ENCODE measurements around the gene TUBGCP3.
"Not testable (repeated sequence)": the region's sequence is repeated elsewhere in the genome, so short reads cannot be mapped to it uniquely, and the experiment has no call there.

TUBGCP3 gene

DNA sequence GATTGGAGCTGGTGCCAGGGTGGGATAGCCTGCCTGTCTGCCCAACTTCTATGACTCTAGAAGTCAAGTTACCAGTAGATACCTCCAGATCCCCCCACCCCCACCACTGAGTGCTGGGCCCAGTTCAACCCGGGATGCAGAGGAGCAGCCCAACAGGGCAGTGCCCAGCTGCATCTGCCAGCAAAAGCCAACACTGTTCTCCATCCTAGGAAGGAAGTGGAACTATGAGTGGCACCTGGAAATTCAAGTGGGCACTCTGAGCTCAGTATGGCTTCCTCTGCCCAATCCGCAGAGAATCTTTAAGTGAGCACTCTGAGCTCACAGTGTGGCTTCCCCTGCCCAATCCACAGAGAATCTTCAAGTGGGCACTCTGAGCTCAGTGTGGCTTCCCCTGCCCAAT is 14.2 kb downstream of the TUBGCP3 start:
- Histone ChIP-seq H3K9me3 (ENCODE audit: insufficient read depth, low read depth, low read length) (no peaks in the 10 kb centered on the region), H3K4me3 (ENCODE audit: low read length) (no peak overlapping the region), H3K27me3 (ENCODE audit: insufficient read depth, low read length) (no peaks in the 10 kb centered on the region), H3K9ac (ENCODE audit: low read depth, low read length) (no peak overlapping the region), H3K27ac (ENCODE audit: low read length) (no peak overlapping the region), H3K36me3 (ENCODE audit: insufficient read depth, low read depth, low read length) (peaks cover 5% of the 10 kb centered on the region; the same call in 1 of the 2 replicates), H3K4me1 (ENCODE audit: insufficient read depth, low read length) (peaks cover 4% of the 10 kb centered on the region; the same call in 1 of the 2 replicates)

DNA sequence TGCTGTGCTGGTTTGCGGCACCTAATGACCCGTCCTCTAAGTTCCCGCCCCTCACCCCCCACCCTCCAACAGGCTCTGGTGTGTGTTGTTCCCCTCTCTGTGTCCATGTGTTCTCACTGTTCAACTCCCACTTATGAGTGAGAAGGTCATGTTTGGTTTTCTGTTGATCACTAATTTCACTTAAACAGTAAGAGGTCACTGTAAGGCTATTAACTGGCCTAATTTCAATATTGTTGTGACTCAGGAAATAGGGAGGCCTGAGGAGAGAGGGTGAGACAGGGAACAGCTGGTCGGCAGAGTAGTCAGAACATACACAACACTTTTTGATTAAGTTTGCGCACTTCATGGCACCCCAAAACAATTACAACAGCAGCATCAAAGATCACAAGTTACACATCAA is 15.6 kb downstream of the TUBGCP3 start:
- Histone ChIP-seq H3K4me3 (ENCODE audit: low read length) (no peak overlapping the region), H3K9ac (ENCODE audit: low read depth, low read length) (no peak overlapping the region), H3K27ac (ENCODE audit: low read length) (no peak overlapping the region), H3K9me3 (ENCODE audit: insufficient read depth, low read depth, low read length) (no peaks in the 10 kb centered on the region), H3K4me1 (ENCODE audit: insufficient read depth, low read length) (peaks cover 4% of the 10 kb centered on the region; the same call in 1 of the 2 replicates), H3K27me3 (ENCODE audit: insufficient read depth, low read length) (no peaks in the 10 kb centered on the region), H3K36me3 (ENCODE audit: insufficient read depth, low read depth, low read length) (peaks cover 18% of the 10 kb centered on the region)

DNA sequence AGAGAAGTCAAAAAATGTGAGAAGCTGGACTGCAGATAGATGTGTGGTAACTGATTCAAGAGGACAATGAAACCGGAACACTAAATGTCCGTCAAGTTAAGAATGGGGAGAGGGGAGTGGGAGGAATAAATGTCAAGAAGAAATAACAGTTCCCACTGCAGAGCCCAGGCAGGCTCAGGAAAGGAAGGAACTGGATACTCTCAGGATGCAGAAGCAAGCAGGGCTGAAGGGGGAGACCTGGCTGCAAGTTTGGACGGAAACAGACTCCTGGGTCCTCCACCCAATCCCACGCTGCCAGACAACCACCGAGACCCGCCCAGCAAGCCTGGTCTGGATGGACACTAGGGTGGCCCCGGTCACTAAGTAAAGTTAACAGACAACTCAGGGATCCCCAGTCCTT is 18.1 kb downstream of the TUBGCP3 start:
- no peak overlapping the region for H3K9ac ChIP-seq (ENCODE audit: low read depth, low read length)
- no peak overlapping the region for H3K27ac ChIP-seq (ENCODE audit: low read length)
- H3K9me3 ChIP-seq (ENCODE audit: insufficient read depth, low read depth, low read length), result no peaks in the 10 kb centered on the region
- H3K36me3 ChIP-seq (ENCODE audit: insufficient read depth, low read depth, low read length), result peaks cover 36% of the 10 kb centered on the region
- no peaks in the 10 kb centered on the region; the same call in 1 of the 2 replicates for H3K4me1 ChIP-seq (ENCODE audit: insufficient read depth, low read length)
- no peaks in the 10 kb centered on the region for H3K27me3 ChIP-seq (ENCODE audit: insufficient read depth, low read length)
- no peak overlapping the region for H3K4me3 ChIP-seq (ENCODE audit: low read length)

DNA sequence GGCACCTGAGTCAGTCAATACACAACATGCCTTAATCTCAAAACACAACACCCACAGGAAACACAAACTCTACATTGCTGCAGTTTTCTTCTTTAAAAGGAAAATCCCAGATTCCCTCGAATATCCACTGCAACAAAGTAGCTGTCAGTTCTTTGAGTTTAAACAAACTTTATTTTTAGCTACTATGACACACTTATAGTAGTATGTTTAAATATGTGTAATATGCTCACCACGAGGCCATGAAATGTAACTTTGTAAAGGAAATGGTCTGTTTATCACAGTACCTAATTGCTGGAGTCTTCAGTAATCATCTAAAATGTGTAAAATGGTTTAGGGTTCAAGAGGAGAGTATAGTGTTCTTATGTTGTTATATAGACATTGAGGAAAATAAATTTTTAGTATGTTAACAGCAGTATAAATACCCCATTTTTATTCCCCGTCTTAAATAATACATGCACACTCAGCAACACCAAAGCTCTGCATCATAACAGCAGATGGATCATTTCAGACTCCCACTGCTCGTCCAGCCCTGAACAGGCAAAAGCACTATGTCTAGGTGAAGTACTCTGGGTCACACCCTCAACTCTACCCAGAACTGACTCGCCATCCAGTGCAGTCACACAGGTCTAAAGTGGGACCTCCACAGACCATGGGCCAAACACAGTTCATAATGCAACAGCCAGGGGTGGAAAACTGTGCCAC is 20.6 kb downstream of the TUBGCP3 start:
- peaks cover 54% of the 10 kb centered on the region for H3K36me3 ChIP-seq (ENCODE audit: insufficient read depth, low read depth, low read length)
- no peaks in the 10 kb centered on the region for H3K27me3 ChIP-seq (ENCODE audit: insufficient read depth, low read length)
- no peak overlapping the region for H3K27ac ChIP-seq (ENCODE audit: low read length)
- no peaks in the 10 kb centered on the region for H3K4me1 ChIP-seq (ENCODE audit: insufficient read depth, low read length)
- H3K9ac ChIP-seq (ENCODE audit: low read depth, low read length), result no peak overlapping the region
- no peak overlapping the region for H3K4me3 ChIP-seq (ENCODE audit: low read length)
- no peaks in the 10 kb centered on the region for H3K9me3 ChIP-seq (ENCODE audit: insufficient read depth, low read depth, low read length)

DNA sequence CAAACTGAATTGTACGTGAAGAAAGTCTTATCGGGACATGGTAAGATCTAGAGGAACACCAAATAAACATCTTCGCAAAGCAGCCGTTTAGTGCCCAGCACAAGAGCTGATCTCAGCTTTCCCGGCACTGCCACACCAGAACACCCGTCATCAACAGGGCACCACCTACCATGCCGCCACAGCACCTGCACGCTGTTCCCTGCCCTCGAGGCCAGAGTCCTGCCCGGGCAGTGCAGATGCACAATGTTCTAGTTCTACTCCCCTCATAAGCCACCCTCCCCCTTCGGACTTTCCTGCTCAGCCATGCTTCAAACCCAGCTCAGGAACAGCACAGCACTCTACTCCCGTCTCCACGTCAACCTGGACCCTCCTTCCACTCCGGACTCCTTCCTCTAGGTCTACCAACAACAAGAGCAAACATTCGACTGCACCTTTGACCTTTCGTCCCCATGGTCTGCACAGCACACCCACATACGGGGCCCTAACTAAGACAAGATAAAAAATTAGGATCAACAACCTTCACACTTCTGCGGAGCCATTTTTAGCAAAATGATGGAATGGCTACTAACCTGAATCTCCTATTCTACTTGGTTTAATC is 25.1 kb downstream of the TUBGCP3 start:
- no peak overlapping the region for H3K4me3 ChIP-seq (ENCODE audit: low read length)
- H3K4me1 ChIP-seq (ENCODE audit: insufficient read depth, low read length), result no peaks in the 10 kb centered on the region
- no peaks in the 10 kb centered on the region for H3K27me3 ChIP-seq (ENCODE audit: insufficient read depth, low read length)
- no peak overlapping the region for H3K27ac ChIP-seq (ENCODE audit: low read length)
- H3K36me3 ChIP-seq (ENCODE audit: insufficient read depth, low read depth, low read length), result peaks cover 57% of the 10 kb centered on the region
- H3K9ac ChIP-seq (ENCODE audit: low read depth, low read length), result no peak overlapping the region
- H3K9me3 ChIP-seq (ENCODE audit: insufficient read depth, low read depth, low read length), result no peaks in the 10 kb centered on the region

DNA sequence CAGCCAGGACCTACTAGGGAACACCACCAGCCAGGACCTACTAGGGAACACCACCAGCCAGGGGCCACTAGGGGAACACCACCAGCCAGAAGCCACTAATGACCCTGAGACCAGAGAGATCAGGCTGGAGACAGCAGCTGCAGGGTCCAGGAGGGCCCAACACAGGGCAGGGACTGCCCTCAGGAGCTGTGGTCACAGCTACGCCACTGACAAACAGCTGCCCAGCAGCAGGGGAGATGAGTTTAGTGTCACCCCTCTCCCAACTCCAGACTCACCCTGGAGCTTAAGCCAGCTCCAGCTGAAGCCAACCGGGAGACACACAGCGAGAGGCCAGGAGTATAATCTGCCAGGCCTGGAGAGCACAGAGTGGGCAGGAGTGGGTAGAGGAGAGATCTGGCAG is 25.7 kb downstream of the TUBGCP3 start:
- Histone ChIP-seq H3K4me3 (ENCODE audit: low read length) (no peak overlapping the region), H3K9ac (ENCODE audit: low read depth, low read length) (no peak overlapping the region), H3K36me3 (ENCODE audit: insufficient read depth, low read depth, low read length) (peaks cover 57% of the 10 kb centered on the region), H3K4me1 (ENCODE audit: insufficient read depth, low read length) (no peaks in the 10 kb centered on the region), H3K27me3 (ENCODE audit: insufficient read depth, low read length) (no peaks in the 10 kb centered on the region), H3K9me3 (ENCODE audit: insufficient read depth, low read depth, low read length) (no peaks in the 10 kb centered on the region), H3K27ac (ENCODE audit: low read length) (no peak overlapping the region)

DNA sequence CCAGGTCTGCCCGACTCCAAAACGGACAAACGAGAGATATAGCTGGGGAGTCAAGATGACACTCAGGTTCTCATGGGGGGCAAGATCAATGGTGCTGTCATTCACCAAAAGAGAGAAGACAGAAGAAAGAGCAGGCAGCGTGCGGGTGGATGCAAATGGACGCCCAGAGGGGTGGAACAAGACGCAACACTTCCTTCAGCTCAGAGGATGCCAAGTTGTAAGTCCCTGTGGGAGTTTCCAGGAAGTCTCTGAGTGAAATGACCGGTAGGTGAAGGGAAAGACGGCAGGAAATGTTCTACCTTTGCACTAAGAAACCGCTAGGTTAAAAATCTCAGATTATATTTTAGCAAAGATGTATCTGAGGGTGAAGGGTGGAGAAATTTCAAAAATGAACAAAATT is 26.5 kb downstream of the TUBGCP3 start:
- H3K36me3 ChIP-seq (ENCODE audit: insufficient read depth, low read depth, low read length), result peaks cover 61% of the 10 kb centered on the region
- H3K9ac ChIP-seq (ENCODE audit: low read depth, low read length), result no peak overlapping the region
- no peak overlapping the region for H3K4me3 ChIP-seq (ENCODE audit: low read length)
- H3K4me1 ChIP-seq (ENCODE audit: insufficient read depth, low read length), result no peaks in the 10 kb centered on the region
- no peaks in the 10 kb centered on the region for H3K9me3 ChIP-seq (ENCODE audit: insufficient read depth, low read depth, low read length)
- no peaks in the 10 kb centered on the region for H3K27me3 ChIP-seq (ENCODE audit: insufficient read depth, low read length)
- H3K27ac ChIP-seq (ENCODE audit: low read length), result no peak overlapping the region

DNA sequence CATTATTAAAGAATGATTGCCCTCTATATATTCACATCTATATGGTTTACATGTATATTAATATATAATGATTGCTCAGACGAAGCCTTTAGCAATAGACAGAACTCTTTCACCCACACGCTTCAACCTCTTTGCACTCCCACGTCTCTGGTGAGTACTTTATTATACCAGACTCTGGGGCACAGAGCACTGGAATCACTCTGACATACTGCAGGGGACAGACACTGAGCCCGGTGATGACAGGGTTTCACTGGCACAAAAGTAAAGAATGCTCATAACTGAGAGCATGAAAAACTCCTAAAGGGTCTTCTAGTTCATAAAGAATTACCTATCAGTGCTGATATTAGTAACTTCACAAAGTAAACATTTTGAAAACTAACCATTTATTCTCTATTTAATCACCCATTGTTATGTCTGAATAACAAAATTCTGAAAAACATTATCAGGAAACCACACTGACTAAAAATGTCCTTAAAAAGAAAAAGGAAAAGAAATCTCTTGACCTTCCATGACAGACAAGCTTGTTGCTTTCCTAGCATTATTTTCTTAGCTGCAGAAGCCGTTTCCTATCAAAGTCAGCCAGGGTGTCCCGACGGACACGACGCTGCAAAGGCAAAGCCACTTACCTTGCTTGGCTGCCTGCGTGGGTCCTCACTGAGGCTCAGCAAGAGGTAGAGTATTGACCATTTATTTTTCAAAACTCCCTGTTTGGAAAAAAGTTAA is 29.1 kb downstream of the TUBGCP3 start:
- Histone ChIP-seq H3K27ac (ENCODE audit: low read length) (no peak overlapping the region), H3K36me3 (ENCODE audit: insufficient read depth, low read depth, low read length) (peaks cover 65% of the 10 kb centered on the region), H3K4me3 (ENCODE audit: low read length) (no peak overlapping the region), H3K9me3 (ENCODE audit: insufficient read depth, low read depth, low read length) (no peaks in the 10 kb centered on the region), H3K9ac (ENCODE audit: low read depth, low read length) (no peak overlapping the region), H3K27me3 (ENCODE audit: insufficient read depth, low read length) (no peaks in the 10 kb centered on the region), H3K4me1 (ENCODE audit: insufficient read depth, low read length) (no peaks in the 10 kb centered on the region)

DNA sequence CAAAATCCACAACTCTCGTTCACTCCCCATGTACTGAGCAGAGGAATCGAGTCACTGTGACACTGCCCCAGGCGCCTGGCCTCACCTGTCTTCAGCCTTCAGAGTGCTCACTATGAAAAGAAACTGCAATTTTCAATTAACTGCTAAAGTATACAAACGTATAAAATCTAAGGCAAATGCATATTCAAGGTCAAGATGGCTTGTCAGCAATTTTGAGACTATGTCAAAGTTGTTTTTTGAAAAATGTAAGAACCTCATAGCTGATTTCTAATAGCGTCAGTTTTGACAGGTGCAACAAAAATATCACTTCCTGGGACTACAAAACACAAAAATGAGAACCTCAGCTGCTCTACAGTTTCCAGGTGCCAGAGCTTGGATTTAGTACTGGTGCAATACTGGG is 31.4 kb downstream of the TUBGCP3 start:
- no peaks in the 10 kb centered on the region for H3K9me3 ChIP-seq (ENCODE audit: insufficient read depth, low read depth, low read length)
- peaks cover 74% of the 10 kb centered on the region for H3K36me3 ChIP-seq (ENCODE audit: insufficient read depth, low read depth, low read length)
- H3K4me3 ChIP-seq (ENCODE audit: low read length), result no peak overlapping the region
- H3K9ac ChIP-seq (ENCODE audit: low read depth, low read length), result no peak overlapping the region
- no peaks in the 10 kb centered on the region for H3K27me3 ChIP-seq (ENCODE audit: insufficient read depth, low read length)
- H3K4me1 ChIP-seq (ENCODE audit: insufficient read depth, low read length), result no peaks in the 10 kb centered on the region
- no peak overlapping the region for H3K27ac ChIP-seq (ENCODE audit: low read length)

DNA sequence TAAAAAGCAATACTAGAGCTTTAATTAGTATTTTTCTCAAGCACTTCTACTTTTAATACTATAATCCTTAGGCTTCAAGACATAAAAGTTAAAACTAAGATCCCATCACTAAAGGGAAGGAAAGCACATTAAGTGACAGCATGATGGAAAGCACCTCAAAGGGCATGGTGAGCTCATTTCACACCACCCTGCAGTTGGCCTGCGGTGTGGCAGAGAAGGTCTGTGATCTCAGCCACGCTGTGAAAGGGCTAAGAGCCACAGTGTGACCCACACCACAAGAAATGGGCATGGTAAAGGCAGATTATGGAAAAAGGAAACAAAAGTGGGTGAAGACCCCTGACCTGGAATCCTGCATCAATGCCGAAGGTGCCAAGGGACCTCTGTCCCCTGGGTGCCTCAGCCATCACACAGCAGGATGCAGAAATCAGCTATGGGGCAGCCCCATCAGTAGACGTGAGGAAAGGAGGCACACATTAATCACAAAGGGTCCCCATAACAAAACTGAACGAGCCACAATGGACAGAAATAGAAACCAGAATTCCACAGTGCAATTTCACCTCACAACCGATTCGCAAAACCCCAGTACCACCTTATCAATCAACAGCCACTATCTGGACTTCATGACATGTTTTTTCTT is 33.6 kb downstream of the TUBGCP3 start:
- Histone ChIP-seq H3K27ac (ENCODE audit: low read length) (no peak overlapping the region), H3K9me3 (ENCODE audit: insufficient read depth, low read depth, low read length) (no peaks in the 10 kb centered on the region), H3K9ac (ENCODE audit: low read depth, low read length) (no peak overlapping the region), H3K4me1 (ENCODE audit: insufficient read depth, low read length) (no peaks in the 10 kb centered on the region), H3K27me3 (ENCODE audit: insufficient read depth, low read length) (no peaks in the 10 kb centered on the region), H3K4me3 (ENCODE audit: low read length) (no peak overlapping the region), H3K36me3 (ENCODE audit: insufficient read depth, low read depth, low read length) (peaks cover 77% of the 10 kb centered on the region)

DNA sequence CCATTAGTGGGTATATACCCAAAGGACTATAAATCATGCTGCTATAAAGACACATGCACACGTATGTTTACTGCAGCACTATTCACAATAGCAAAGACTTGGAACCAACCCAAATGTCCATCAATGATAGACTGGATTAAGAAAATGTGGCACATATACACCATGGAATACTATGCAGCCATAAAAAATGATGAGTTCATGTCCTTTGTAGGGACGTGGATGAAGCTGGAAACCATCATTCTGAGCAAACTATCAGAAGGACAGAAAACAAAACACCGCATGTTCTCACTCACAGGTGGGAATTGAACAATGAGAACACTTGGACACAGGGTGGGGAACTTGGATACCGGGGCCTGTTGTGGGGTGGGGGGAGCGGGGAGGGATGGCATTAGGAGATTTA is 39.0 kb downstream of the TUBGCP3 start:
- H3K36me3 ChIP-seq (ENCODE audit: insufficient read depth, low read depth, low read length), result peaks cover 70% of the 10 kb centered on the region
- not testable (repeated sequence) for H3K9ac ChIP-seq (ENCODE audit: low read depth, low read length); H3K4me3 ChIP-seq (ENCODE audit: low read length); H3K4me1 ChIP-seq (ENCODE audit: insufficient read depth, low read length); H3K9me3 ChIP-seq (ENCODE audit: insufficient read depth, low read depth, low read length); H3K27me3 ChIP-seq (ENCODE audit: insufficient read depth, low read length); H3K27ac ChIP-seq (ENCODE audit: low read length)

Data from iPS-20b (cell line).